Measurements from ENCODE around the gene FOXK1.

Gene FOXK1

DNA sequence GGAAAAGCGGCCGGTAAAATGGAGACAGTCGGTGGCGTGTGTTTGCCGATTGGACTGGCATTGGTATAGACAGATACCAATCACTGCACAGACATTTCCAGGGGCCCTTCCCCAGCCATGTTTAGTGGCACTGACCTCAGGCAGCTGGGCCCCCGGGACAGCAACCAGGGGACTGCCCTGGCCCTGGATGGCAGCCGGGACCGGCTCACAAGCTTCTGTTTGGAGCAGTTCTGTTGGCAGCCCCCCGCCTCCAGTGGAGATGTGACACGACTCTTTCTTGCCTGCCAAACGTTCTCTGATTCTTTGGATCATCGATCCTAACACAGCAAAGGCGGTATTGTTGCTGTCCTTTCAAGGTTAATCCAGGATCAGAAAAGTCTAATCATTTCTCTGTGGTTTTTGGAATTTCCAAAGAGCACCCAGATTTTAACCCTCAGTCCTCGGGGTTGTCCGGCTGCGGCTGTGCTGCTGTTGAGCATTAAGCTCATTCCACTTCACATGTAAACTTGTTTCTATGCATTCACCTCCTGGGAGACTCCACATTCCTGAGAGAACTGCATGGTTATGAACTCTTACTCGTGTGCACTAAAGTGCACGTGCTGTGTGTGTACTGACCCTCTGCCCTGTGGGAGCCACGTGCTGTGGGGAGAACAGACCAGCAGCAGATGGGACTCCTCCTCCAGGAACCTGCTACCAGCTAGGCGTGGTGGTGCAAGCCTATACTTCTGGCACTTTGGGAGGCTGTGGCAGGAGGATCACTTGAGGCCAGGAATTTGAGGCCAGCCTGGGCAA lies 46.0 kb downstream of the FOXK1 start:
- H3K27ac ChIP-seq, result peak overlapping the region in 4 of 11 experiments; percentile 18 to 45 (median 27); a peak in 3 of 22 replicates
- H4K20me1 ChIP-seq, result peaks cover 88 to 100% (median 100%) of the 10 kb centered on the region in 11 experiments
- no peak for TF ChIP-seq Cebpa-rat (IDR thresholded peaks at IDR 0.05)

DNA sequence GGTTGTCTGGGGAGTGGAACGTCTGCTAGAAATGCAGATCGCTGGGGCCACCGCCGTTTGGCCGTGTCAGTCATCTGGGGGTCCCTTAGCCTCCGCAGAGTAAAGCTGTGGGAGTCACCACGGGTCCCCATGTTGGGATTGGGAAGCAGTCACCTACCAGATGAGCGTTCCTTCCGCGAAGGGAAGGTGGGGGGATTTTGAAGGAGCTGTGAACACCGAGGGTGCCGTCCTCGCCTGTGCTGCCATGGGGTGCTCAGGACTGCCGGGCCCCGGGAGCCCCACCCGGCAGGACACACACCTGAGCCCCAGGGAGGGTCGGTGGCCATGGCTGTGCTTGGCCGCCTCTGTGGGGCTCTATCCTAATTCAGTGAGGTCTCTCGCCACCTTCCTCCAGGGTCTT lies 47.2 kb downstream of the FOXK1 start:
- Histone ChIP-seq H3K4me2 (peak overlapping the region in 9 of 11 experiments; percentile 8 to 74 (median 62); a peak in 10 of 22 replicates), H3K27me3 (no peaks in the 10 kb centered on the region), H3K4me3 (no peak overlapping the region), H3K36me3 (peaks cover 21 to 60% (median 43%) of the 10 kb centered on the region in 11 experiments; a peak in 21 of 22 replicates), H4K20me1 (peaks cover 88 to 100% (median 100%) of the 10 kb centered on the region in 11 experiments), H3K4me1 (peaks cover 74 to 96% (median 81%) of the 10 kb centered on the region in 10 experiments), H3K9ac (peak overlapping the region in 3 of 11 experiments; percentile 19 to 54 (median 31); a peak in 4 of 22 replicates), H3K27ac (peak overlapping the region in 3 of 11 experiments; percentile 15 to 28 (median 16); a peak in 2 of 22 replicates), H3K9me3 (replicated peaks in 1 of 11) (peaks cover 0 to 7% (median 0%) of the 10 kb centered on the region in 11 experiments; a peak in 2 of 22 replicates)
- TF ChIP-seq Cebpa-rat (IDR thresholded peaks at IDR 0.05), result no peak

More for the DNA sequence above, 46.0 kb downstream of the FOXK1 start:
- H3K27me3 ChIP-seq, result no peaks in the 10 kb centered on the region
- H3K36me3 ChIP-seq, result peaks cover 23 to 66% (median 44%) of the 10 kb centered on the region in 11 experiments; a peak in 21 of 22 replicates
- 0 out of 22 replicates have a peak overlapping the region, but pooled peaks of 4 of the 11 experiments have one; percentile 5 to 14 (median 12) for H3K9ac ChIP-seq
- H3K9me3 ChIP-seq (replicated peaks in 1 of 11), result peaks cover 0 to 5% (median 0%) of the 10 kb centered on the region in 11 experiments; a peak in 2 of 22 replicates
- H3K4me2 ChIP-seq, result peak overlapping the region in 1 of 11 experiments; percentile 8; a peak in 1 of 22 replicates
- H3K4me3 ChIP-seq, result no peak overlapping the region
- H3K4me1 ChIP-seq, result peaks cover 74 to 96% (median 81%) of the 10 kb centered on the region in 10 experiments

DNA sequence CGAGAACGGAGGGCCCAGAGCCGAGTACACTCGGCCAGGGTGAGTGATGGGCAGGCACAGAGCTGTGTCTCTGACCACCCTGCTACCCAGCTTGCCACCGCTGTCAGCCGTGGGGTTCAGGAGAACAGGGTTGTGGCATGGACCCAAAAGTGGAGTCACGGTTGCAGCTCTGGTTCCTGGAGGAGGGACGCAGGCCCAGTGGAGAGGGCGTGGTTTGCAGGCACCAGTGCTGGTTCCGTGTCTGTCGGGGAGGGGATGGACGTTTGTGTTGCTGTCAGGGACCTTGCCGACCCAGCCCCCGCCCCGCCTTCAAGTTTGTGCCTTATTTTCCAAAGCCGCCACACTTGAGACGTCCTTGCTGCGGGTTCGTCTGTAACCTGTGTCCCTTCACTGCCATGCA lies 48.2 kb downstream of the FOXK1 start:
- Histone ChIP-seq H3K9me3 (replicated peaks in 1 of 11) (peaks cover 0 to 7% (median 0%) of the 10 kb centered on the region in 11 experiments; a peak in 2 of 22 replicates), H4K20me1 (peaks cover 88 to 100% (median 100%) of the 10 kb centered on the region in 11 experiments), H3K4me1 (peaks cover 72 to 96% (median 81%) of the 10 kb centered on the region in 10 experiments), H3K36me3 (peaks cover 21 to 60% (median 43%) of the 10 kb centered on the region in 11 experiments; a peak in 21 of 22 replicates), H3K27ac (peak overlapping the region in 4 of 11 experiments; percentile 4 to 88 (median 36); a peak in 1 of 22 replicates), H3K27me3 (no peaks in the 10 kb centered on the region), H3K4me3 (no peak overlapping the region), H3K9ac (peak overlapping the region in 5 of 11 experiments; percentile 1 to 54 (median 36); a peak in 6 of 22 replicates), H3K4me2 (peak overlapping the region; percentile 20 to 81 (median 62); a peak in 19 of 22 replicates)
- TF ChIP-seq Cebpa-rat (IDR thresholded peaks at IDR 0.05), result no peak

DNA sequence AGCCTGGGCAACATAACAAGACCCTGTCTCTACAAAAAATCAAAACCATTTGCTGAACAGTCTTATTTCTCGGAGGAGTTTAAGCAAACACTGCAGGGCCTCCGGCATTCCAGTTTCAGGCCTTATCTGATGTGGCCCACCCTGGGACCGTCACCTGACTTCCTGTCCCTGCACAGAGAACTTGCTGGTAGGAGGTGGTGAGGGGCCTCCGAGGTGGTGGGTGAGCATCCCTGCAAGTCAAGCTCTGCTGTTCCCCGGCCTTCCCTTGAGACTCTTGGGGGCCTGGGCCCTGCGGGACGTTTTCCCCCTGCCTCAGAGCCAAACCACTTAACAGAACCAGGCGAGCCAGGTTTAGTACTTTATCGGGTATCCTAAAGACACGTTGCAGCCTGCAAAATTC lies 48.9 kb downstream of the FOXK1 start:
- H3K27me3 ChIP-seq, result no peaks in the 10 kb centered on the region
- no peak for TF ChIP-seq Cebpa-rat (IDR thresholded peaks at IDR 0.05)
- peaks cover 21 to 62% (median 46%) of the 10 kb centered on the region in 11 experiments; a peak in 21 of 22 replicates for H3K36me3 ChIP-seq
- peak overlapping the region in 4 of 11 experiments; percentile 30 to 88 (median 36); a peak in 4 of 22 replicates for H3K27ac ChIP-seq
- no peak overlapping the region for H3K4me3 ChIP-seq
- H4K20me1 ChIP-seq, result peaks cover 87 to 100% (median 100%) of the 10 kb centered on the region in 11 experiments
- H3K4me1 ChIP-seq, result peaks cover 65 to 96% (median 81%) of the 10 kb centered on the region in 10 experiments
- peak overlapping the region; percentile 21 to 81 (median 62) for H3K4me2 ChIP-seq
- peak overlapping the region in 6 of 11 experiments; percentile 1 to 42 (median 36); a peak in 7 of 22 replicates for H3K9ac ChIP-seq
- H3K9me3 ChIP-seq (replicated peaks in 1 of 11), result peaks cover 0 to 7% (median 0%) of the 10 kb centered on the region in 11 experiments; a peak in 2 of 22 replicates

DNA sequence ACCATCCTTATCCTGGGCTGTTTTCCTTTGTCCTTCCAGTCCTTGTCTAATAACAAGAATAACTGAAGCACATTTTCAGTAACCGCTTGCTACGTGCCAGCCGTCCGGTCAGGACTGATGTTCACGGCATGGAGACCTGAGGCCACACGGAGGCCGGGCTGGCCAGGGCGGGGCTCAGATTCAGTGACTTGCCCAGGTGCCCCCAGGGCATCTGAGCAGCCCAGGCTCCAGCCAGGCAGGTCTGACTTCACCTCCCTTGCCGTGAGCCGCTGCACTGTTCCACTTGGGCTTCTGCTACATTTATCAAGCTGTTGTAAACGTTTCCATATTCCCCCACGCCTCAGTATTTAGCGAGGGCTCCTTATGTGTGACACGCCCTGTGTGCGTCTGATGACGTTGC lies 49.7 kb downstream of the FOXK1 start:
- H3K9ac ChIP-seq, result no peak overlapping the region
- peak overlapping the region in 1 of 11 experiments; percentile 88; a peak in 2 of 22 replicates for H3K27ac ChIP-seq
- H3K27me3 ChIP-seq, result no peaks in the 10 kb centered on the region
- no peak overlapping the region for H3K4me3 ChIP-seq
- peaks cover 84 to 100% (median 96%) of the 10 kb centered on the region in 11 experiments for H4K20me1 ChIP-seq
- H3K36me3 ChIP-seq, result peaks cover 24 to 65% (median 46%) of the 10 kb centered on the region in 11 experiments; a peak in 21 of 22 replicates
- no peak for TF ChIP-seq Cebpa-rat (IDR thresholded peaks at IDR 0.05)
- H3K9me3 ChIP-seq (replicated peaks in 1 of 11), result peaks cover 0 to 7% (median 0%) of the 10 kb centered on the region in 11 experiments; a peak in 2 of 22 replicates
- H3K4me1 ChIP-seq, result peaks cover 60 to 89% (median 78%) of the 10 kb centered on the region in 10 experiments
- H3K4me2 ChIP-seq, result peak overlapping the region in 5 of 11 experiments; percentile 2 to 95 (median 74); a peak in 9 of 22 replicates

DNA sequence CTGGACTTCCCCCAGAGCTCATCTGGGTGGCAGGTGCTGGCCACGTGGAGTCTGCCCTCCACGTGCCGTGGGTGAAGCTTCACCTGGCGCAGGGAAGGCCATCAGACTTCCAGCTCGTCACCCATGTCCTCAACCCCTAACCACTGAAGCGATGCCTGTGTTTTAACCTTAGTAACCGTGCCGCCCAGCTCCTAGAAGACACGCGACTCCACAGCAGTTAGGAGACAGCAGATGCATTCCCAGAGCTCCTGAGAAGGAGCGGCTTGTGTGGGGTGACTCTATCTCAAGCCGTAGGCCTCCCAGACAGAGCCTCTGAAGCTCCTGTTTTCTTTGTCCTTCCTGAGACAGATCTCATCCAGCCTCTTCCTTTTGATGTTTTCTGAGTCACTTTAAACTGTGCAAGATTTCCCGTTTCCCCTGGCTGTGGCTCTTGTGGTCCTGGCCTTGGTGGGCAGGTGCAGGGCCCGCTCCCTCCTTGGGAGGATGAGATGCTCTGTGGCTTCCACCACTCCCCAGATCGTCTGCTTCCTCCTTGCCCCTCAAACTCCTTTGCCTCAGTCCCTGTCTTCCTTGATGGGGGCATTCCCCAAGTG lies 51.9 kb downstream of the FOXK1 start:
- Histone ChIP-seq H3K9me3 (replicated peaks in 1 of 11) (peaks cover 0 to 7% (median 0%) of the 10 kb centered on the region in 11 experiments; a peak in 2 of 22 replicates), H3K27ac (peak overlapping the region in 10 of 11 experiments; percentile 23 to 88 (median 72); a peak in 18 of 22 replicates), H3K36me3 (peaks cover 8 to 57% (median 26%) of the 10 kb centered on the region in 11 experiments; a peak in 16 of 22 replicates), H3K4me3 (peak overlapping the region in 4 of 10 experiments; percentile 13 to 49 (median 21); a peak in 5 of 20 replicates), H3K4me1 (peaks cover 68 to 98% (median 90%) of the 10 kb centered on the region in 10 experiments), H3K4me2 (peak overlapping the region; percentile 73 to 96 (median 88)), H4K20me1 (peaks cover 68 to 99% (median 77%) of the 10 kb centered on the region in 11 experiments), H3K9ac (peak overlapping the region in 10 of 11 experiments; percentile 36 to 75 (median 62); a peak in 19 of 22 replicates), H3K27me3 (no peaks in the 10 kb centered on the region)
- TF ChIP-seq Cebpa-rat (IDR thresholded peaks at IDR 0.05), result no peak

DNA sequence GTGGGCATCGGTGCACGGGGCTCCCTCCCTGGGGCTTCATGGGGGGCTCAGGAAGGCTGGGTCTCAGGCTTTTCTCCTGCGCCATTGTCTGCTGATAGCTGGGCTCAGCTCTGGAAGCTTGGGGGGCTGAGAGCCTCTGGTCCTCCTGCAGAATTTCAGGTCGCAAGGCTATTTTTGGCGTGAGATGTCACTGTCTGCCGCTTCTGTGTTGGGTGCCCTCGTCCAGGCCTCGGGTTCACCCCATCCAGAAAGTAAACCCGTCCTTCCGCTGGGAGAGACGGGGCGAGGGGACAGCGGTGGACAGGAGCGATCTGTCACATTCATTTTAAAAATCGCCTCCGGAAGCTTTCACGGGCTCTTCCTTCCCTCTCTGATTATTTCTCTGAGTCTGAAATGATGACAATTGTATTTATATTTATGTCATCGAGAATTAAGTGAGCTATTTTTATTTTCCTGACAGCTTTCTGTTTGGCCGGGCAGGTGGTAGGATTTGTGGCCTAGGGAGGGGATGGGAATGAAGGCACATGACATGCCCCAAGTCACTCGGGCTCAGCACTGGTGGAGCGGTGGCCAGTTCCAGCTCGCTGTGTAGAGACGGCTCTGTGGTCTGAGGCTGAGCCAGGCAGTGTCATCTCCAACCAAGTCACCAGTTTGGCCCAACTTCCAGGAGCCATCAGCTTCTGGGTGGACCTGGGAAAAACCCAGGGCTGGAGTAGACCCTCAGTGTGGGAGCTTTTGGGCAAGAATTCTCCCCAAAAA lies 52.7 kb downstream of the FOXK1 start:
- no peak for TF ChIP-seq Cebpa-rat (IDR thresholded peaks at IDR 0.05)
- Histone ChIP-seq H3K9ac (peak overlapping the region in 8 of 11 experiments; percentile 9 to 75 (median 58); a peak in 13 of 22 replicates), H3K27ac (peak overlapping the region in 8 of 11 experiments; percentile 53 to 88 (median 76); a peak in 16 of 22 replicates), H3K9me3 (replicated peaks in 1 of 11) (peaks cover 0 to 7% (median 0%) of the 10 kb centered on the region in 11 experiments; a peak in 2 of 22 replicates), H4K20me1 (peaks cover 62 to 99% (median 74%) of the 10 kb centered on the region in 11 experiments), H3K4me1 (peaks cover 68 to 98% (median 90%) of the 10 kb centered on the region in 10 experiments), H3K36me3 (peaks cover 7 to 50% (median 23%) of the 10 kb centered on the region in 11 experiments; a peak in 14 of 22 replicates), H3K4me2 (peak overlapping the region; percentile 73 to 96 (median 88)), H3K4me3 (no peak overlapping the region), H3K27me3 (no peaks in the 10 kb centered on the region)

All from BLaER1 treated with 17β-estradiol and CSF1 and Interleukin-3, amounts not matched to agents 10 nM and 100 nM (cell line).